GM18519 (cell line): ENCODE measurements around the gene CCDC43.
"Not testable (repeated sequence)": the region's sequence is repeated elsewhere in the genome, so short reads cannot be mapped to it uniquely, and the experiment has no call there.

Source experiments
- ATAC-seq: cut with Tn5 transposase; IDR thresholded peaks from one replicate; pipeline ENCODE4 v1.9.1; 2021; ENCODE audit warnings: mild to moderate bottlenecking, moderate library complexity; ENCODE audit not compliant: unreplicated experiment, low FRiP score

CCDC43 gene

GRCh38 chr17:44689477-44690217 is at the start of gene CCDC43:
Gene CCDC43, minus strand, starts transcription at chr17:44689776. Its CDS starts 23 bp downstream, at chr17:44689753.
- no peak for ATAC-seq

DNA sequence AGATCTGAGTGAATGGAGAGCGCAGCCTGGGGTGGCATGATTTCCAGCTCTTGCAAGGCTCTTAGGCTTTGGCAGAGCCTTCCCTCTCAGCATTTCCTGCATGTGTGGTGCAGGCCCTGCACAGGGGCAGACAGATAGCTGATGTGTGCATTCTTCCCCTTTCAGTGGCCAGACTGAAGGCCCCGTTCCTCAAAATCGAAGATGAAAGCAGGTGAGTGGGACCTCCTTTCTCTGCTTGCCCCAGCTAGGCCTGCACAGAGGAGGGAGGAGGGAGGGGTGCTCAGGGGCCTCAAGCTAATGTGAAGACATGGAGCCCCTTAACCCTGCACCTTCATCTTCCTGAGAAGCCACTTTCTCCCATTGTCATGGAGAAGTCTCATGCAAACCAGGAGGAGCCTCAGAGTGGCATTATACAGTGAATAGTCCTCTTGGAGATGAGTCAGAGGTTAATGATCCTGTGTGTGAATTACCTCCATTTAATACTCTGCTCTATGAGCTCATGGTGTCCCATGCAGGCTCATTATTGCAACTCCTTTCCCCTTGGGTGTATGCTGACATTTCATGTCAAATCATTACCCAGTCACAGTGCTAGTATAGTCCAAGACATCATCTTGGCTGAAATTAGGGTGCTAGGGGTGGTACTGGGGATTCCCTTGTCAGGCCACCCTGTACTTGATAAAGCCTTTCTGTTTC is 48.8 kb upstream of the CCDC43 start:
- ATAC-seq: no peak

DNA sequence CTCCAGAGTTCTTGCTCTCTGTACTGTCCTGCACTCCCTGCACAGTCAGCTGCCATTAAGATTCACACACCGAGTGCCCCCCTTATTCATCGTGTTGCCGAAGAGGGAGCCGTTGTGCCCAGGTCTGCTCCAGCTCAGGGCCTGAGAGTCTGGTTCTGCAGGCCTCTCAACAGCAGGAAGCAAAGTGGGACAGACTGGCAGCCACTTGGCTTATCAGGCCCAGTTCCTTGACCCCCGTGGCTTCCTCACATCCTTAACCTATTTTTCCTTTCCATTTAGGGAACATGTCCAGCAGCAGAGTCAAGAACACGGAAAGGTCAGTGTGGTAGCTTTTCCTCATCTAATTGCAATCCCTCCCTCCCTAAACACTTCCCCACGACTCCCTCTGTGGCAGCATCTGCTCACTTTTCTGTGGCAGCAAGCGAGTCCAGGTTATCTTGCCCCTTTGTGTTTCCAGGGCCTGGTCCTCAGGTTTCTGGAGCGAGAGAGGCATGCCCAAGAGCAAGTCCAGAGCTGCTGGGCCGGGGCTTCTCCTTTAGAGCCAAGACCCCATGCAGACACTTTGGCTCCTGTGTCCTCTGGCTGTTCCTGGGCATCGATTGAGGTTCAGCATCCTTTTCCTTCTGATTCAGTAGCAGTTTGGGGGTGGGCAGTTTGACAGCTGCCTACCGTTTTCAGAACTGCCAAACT is 47.1 kb upstream of the CCDC43 start:
- no peak for ATAC-seq

- no peak for ATAC-seq
These were observed 44.7 kb upstream of the CCDC43 start for GRCh38 chr17:44734272-44734671.

- no peak for ATAC-seq
These were observed 44.2 kb upstream of the CCDC43 start for GRCh38 chr17:44733753-44734152.

- not testable (repeated sequence) for ATAC-seq
These were observed 36.5 kb upstream of the CCDC43 start for GRCh38 chr17:44726121-44726520.

DNA sequence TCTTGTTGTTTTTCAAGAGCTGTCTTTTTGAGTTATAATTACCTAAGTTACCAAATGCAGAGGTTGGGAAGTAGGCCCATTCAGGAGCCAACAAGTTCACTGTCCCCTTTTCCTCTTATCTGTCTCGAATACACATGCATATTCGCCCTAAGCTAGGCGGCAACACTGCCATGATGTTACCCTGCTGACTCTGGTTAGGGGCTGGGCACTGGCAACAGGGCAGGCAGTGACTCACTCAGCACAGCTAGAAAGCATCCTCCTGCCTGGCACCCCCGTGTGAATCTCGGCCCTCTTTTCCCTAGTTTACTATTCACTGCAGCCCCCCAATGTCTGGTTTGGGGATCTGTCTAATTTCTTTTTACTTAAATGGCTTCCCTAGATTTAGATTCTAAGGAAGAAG is 32.7 kb upstream of the CCDC43 start:
- ATAC-seq: no peak

GRCh38 chr17:44719444-44719843 is 29.9 kb upstream of the CCDC43 start:
- no peak for ATAC-seq

GRCh38 chr17:44708401-44709263 is 19.1 kb upstream of the CCDC43 start, which contains the start of gene DBF4B:
Gene DBF4B, plus strand, starts transcription at chr17:44708665. Its CDS starts 156 bp downstream, at chr17:44708821.
- ATAC-seq: no peak

DNA sequence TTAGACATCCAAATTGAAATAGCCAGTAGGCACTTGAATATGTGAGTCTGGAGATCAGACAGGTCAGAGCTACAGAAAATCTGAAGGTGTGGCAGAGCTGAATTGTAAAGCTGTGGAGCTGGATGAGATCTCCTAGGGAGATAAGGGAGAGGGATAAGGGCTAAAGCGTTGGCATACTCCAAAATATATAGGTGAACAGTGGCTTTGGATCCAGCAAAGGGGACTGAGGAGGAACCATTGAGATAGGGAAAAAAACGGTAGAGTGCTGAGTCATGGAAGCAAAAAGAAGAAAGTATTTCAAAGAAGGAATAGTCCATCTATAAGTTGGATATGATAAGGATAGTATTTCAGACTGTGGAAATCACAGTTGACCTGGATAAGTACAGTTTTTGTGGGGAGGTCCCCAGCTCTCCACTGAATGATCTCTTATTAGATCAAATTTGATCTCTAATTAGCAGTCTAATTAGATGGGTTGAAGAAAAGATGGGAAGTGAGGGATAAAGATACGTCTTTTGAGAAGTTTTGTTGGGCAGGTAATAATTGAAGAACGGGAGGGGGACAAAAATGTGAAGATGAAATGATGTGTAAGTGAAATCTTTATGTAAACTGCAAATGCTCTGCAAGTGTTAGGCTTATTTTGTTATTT is 18.3 kb upstream of the CCDC43 start:
- no peak for ATAC-seq

DNA sequence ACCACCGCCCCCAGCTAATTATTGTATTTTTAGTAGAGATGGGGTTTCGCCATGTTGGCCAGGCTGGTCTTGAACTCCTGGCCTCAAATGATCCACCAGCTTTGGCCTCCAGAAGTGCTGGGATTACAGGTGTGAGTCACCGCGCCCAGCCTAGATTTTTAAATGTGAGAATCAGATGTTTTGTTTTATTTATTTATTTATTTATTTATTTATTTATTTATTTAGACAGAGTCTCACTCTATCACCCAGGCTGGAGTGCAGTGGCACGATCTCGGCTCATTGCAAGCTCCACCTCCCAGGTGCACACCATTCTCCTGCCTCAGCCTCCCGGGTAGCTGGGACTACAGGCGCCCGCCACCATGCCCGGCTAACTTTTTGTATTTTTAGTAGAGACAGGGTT is 10.7 kb upstream of the CCDC43 start:
- not testable (repeated sequence) for ATAC-seq

DNA sequence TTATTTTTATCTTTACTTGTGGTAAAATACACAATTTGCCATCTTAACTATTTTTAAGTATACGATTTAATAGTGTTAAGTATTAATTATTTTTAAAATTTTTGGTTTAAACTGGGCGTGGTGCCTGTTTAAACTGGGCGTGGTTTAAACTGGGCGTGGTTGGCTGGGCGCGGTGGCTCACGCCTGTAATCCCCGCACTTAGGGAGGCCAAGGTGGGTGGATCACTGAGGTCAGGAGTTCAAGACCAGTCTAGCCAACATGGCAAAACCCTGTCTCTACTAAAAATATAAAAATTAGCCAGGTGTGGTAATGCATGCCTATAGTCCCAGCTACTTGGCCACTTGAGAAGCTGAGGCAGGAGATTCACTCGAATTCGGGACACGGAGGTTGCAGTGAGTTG is 4.0 kb upstream of the CCDC43 start:
- ATAC-seq: no peak

GRCh38 chr17:44690746-44691306 is 1.2 kb upstream of the CCDC43 start:
- not testable (repeated sequence) for ATAC-seq

DNA sequence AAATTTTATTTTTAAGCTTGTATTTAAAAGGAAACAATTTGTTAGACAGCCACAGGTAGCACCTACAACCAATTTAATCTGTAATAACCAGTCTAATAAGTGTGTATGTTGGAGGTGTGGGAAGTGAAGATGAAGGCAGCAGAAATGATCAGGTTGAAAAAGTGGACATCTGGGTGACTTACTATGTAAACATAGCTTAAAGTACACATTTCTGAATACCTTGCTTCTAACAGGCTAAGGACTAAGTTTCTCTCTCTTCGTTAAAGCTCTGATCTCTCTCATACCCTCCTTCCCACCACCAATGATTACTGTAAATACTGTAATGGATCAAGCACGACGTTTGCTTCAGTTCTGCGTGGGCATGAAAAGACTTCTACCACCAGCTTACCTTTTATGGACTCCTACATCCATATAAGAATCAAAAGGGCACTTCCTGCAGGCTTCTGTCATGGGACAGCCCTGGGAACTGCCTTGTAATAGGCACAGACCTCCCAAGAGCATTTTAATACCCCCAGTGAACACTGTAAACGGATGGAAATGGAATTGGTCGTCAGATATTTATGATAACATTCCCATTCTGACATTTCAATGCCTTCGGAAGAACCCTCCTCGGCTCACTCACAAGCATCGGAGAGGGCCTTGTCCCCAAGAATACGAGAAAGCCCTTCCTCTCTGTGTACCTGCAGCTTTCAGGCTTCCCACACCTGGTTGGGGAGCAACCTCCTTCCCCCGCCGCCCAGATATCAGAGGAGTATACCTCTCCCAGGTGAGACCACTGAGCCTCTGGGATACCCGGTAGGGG is 700 bp downstream of the CCDC43 start:
- no peak for ATAC-seq

- no peak for ATAC-seq
These were observed 1.4 kb downstream of the CCDC43 start for GRCh38 chr17:44688200-44688599.

- no peak for ATAC-seq
These were observed 1.8 kb downstream of the CCDC43 start for GRCh38 chr17:44687756-44688155.

DNA sequence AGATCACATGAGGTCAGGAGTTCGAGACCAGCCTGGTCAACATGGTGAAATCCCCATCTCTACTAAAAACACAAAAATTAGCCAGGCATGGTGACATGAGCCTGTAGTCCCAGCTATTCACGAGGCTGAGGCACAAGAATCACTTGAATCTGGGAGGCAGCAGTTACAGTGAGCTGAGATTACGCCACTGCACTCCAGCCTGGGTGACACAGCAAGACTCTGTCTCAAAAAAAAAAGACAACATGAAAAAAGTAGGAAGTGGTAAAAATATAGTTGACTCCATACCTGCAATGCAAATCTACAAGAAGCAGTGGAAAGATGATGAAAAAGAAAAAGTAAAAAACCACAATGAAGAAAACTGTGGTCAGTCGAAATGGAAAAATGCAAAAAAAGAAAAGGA is 6.3 kb downstream of the CCDC43 start:
- not testable (repeated sequence) for ATAC-seq

DNA sequence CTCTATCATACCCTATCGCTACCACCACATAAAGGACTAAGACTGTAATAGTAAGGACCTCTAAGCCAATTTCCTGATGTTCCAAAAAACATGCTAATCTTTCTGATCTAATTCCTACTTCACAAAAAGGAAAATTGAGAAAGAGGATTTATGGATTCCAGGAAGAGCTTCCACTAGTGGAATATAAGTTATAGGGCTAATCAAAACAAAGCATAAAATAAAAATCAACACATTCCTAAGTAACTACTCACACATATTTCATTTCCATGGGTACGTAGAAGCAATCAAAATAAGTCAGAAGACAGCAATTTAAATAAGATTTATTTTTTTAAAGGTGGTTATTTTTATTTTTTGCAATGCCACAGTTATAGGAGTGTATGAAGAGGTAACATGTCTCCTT is 12.4 kb downstream of the CCDC43 start:
- ATAC-seq: no peak

DNA sequence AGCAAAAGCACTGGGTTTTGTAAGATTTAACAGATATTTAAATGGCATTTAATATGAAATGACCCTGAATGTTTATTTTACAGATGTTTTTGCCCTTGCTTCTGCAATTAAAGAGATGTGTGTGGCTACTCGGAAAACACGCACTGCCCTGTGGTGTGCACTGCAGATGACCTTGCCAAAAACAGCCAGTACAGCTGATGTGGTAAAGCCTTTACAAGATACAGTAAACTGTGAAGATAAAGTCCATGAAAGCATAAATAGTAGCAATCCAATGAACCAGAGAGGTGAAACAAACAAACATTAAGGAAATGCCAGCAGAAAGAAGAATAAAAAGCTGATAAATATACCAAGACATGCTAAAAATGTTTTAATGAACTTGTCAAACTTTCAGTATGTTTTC is 15.7 kb downstream of the CCDC43 start:
- ATAC-seq: no peak
